HepG2 (cell line): ENCODE measurements around the gene PTGIS. TPM values are rescaled to one million over a fixed set of nuclear protein-coding genes. Genes with fewer than 3 reads are reported as not detected.

Source experiments
- ATF4 ChIP-seq, 2 experiments: fragments of 450-650 bp in 1 of 2; sonication (generic) in 1 of 2; formaldehyde crosslinking; IDR thresholded peaks; 2 replicates each; pipeline versions ENCODE4 v1.5.0 to v1.8.0; 2020 to 2022; ENCODE audit warnings: mild to moderate bottlenecking in 1 of 2, missing genetic modification reagents in 1 of 2
- BRD4 ChIP-seq: sonication (generic); formaldehyde crosslinking; IDR thresholded peaks from 2 replicates; pipeline ENCODE4 v1.4.0; 2020; ENCODE audit warnings: missing genetic modification reagents
- GRHL1 ChIP-seq: sonication (generic); formaldehyde crosslinking; conservative IDR thresholded peaks from 2 replicates; pipeline ENCODE4 v1.8.0; 2022; ENCODE audit warnings: missing genetic modification reagents
- HDAC2 ChIP-seq: sonication (generic); formaldehyde crosslinking; IDR thresholded peaks from 2 replicates; pipeline ENCODE4 v1.4.0; 2020; ENCODE audit warnings: missing genetic modification reagents
- HNRNPK ChIP-seq: fragments of 200-400 bp; formaldehyde crosslinking; IDR thresholded peaks from 2 replicates; pipeline ENCODE4 v1.6.1; 2018; ENCODE audit warnings: low read length, low read depth, moderate library complexity, mild to moderate bottlenecking; ENCODE audit not compliant: poor library complexity, severe bottlenecking
- HNRNPUL1 ChIP-seq: fragments of 200-400 bp; formaldehyde crosslinking; IDR thresholded peaks from 2 replicates; pipeline ENCODE4 v1.6.1; 2017; ENCODE audit warnings: low read depth, mild to moderate bottlenecking, low read length, moderate library complexity
- IKZF4 ChIP-seq: sonication (generic); formaldehyde crosslinking; IDR thresholded peaks from 2 replicates; pipeline ENCODE4 v1.5.1; 2020; ENCODE audit warnings: borderline replicate concordance, mild to moderate bottlenecking, low read depth, missing genetic modification reagents; ENCODE audit errors: not compliant biosample characterization
- IRX3 ChIP-seq: sonication (generic); formaldehyde crosslinking; IDR thresholded peaks from 2 replicates; pipeline ENCODE4 v1.8.1; 2023; ENCODE audit warnings: mild to moderate bottlenecking, low read depth, missing genetic modification reagents, borderline replicate concordance
- ISL2 ChIP-seq: sonication (generic); formaldehyde crosslinking; IDR thresholded peaks from 2 replicates; pipeline ENCODE4 v1.5.0; 2020; ENCODE audit warnings: missing genetic modification reagents
- JUN ChIP-seq: sonication (generic); formaldehyde crosslinking; IDR thresholded peaks from 2 replicates; pipeline ENCODE4 v1.4.0; 2020; ENCODE audit warnings: mild to moderate bottlenecking, missing genetic modification reagents
- MIXL1 ChIP-seq: IDR thresholded peaks from 2 replicates; pipeline ENCODE4 v1.6.1; 2016
- NAIF1 ChIP-seq: sonication (generic); formaldehyde crosslinking; IDR thresholded peaks from 2 replicates; pipeline ENCODE4 v1.5.0; 2020; ENCODE audit warnings: mild to moderate bottlenecking, missing genetic modification reagents, borderline replicate concordance
- NFE2L2 ChIP-seq: fragments of 150-350 bp; IDR thresholded peaks from 2 replicates; pipeline ENCODE4 v1.6.1; 2014; ENCODE audit warnings: low read length
- NKX3-1 ChIP-seq: sonication (generic); formaldehyde crosslinking; IDR thresholded peaks from 2 replicates; pipeline ENCODE4 v1.5.0; 2020; ENCODE audit warnings: missing genetic modification reagents
- NR2F1 ChIP-seq, 2 experiments: fragments of 450-650 bp in 1 of 2; formaldehyde crosslinking in 1 of 2; IDR thresholded peaks; 2 replicates each; pipeline versions ENCODE4 v1.5.0 to v1.6.1; 2016 to 2020; ENCODE audit warnings: mild to moderate bottlenecking in 1 of 2, missing compliant biosample characterization in 1 of 2, missing genetic modification reagents in 1 of 2, moderate library complexity in 1 of 2
- POLR2AphosphoS2 ChIP-seq: IDR thresholded peaks from 2 replicates; pipeline ENCODE4 v1.6.1; 2011; ENCODE audit warnings: low read depth, low read length, improper control_type of control experiment
- RFX5 ChIP-seq: IDR thresholded peaks from 2 replicates; pipeline ENCODE4 v1.6.1; 2011; ENCODE audit warnings: low read depth, low read length, improper control_type of control experiment
- SMARCE1 ChIP-seq: fragments of 450-650 bp; IDR thresholded peaks from 2 replicates; pipeline ENCODE4 v1.6.1; 2017; ENCODE audit warnings: borderline replicate concordance
- ZNF101 ChIP-seq: sonication (generic); formaldehyde crosslinking; IDR thresholded peaks from 2 replicates; pipeline ENCODE4 v1.4.0; 2020; ENCODE audit warnings: mild to moderate bottlenecking, low read depth, missing genetic modification reagents, borderline replicate concordance
- ZNF382 ChIP-seq: sonication (generic); formaldehyde crosslinking; IDR thresholded peaks from 2 replicates; pipeline ENCODE4 v1.5.0; 2020; ENCODE audit warnings: missing genetic modification reagents, mild to moderate bottlenecking, borderline replicate concordance
- ZNF383 ChIP-seq: sonication (generic); formaldehyde crosslinking; IDR thresholded peaks from 2 replicates; pipeline ENCODE4 v1.4.0; 2020; ENCODE audit warnings: missing genetic modification reagents, mild to moderate bottlenecking, borderline replicate concordance
- ZNF460 ChIP-seq: sonication (generic); formaldehyde crosslinking; IDR thresholded peaks from 2 replicates; pipeline ENCODE4 v1.5.1; 2020; ENCODE audit warnings: missing genetic modification reagents, mild to moderate bottlenecking, borderline replicate concordance
- ZNF746 ChIP-seq: sonication (generic); formaldehyde crosslinking; IDR thresholded peaks from 2 replicates; pipeline ENCODE4 v1.8.0; 2022; ENCODE audit warnings: mild to moderate bottlenecking, missing genetic modification reagents
- ZNF792 ChIP-seq: IDR thresholded peaks from 2 replicates; pipeline ENCODE4 v1.6.1; 2016
- ZSCAN12 ChIP-seq: sonication (generic); formaldehyde crosslinking; IDR thresholded peaks from 2 replicates; pipeline ENCODE4 v1.9.0; 2021; ENCODE audit warnings: mild to moderate bottlenecking, missing genetic modification reagents
- polyA plus RNA-seq, 8 experiments: library from polyadenylated mRNA; depleted of rRNA in 3 of 8; stranded (reverse) in 7 of 8; unstranded in 1 of 8; fragments of >200 nt; fragmentation: Illumina TruSeq in 4 of 8; extraction: Trizol in 4 of 8; gene quantifications; 2 replicates each; pipeline versions ENCODE4 v1.2.1 to v1.2.3, GENCODE V29; 2011 to 2016; ENCODE audit warnings: low read depth in 4 of 8, missing spikeins in 1 of 8, mixed read lengths in 1 of 8; ENCODE audit not compliant: insufficient read depth in 1 of 8
- total RNA-seq, 5 experiments: library from RNA; depleted of rRNA; stranded (reverse); fragments of >200 nt; fragmentation: Illumina TruSeq; extraction: Trizol; gene quantifications; 2 replicates each; pipeline ENCODE4 v1.2.3, GENCODE V29; 2016; ENCODE audit warnings: low read depth in 1 of 5

The PTGIS gene
- total and polyA plus RNA-seq, 2 of the 13 experiments (the other 11 are each of a cell fraction or from before 2014, with no cell fraction given), result not detected

GRCh38 chr20:49484180-49485140 is 83.5 kb downstream of the PTGIS start (continued):
- TF ChIP-seq HDAC2 (CRISPR knock-in tag), result peak; percentile 63; the same call in 1 of the 2 replicates
- TF ChIP-seq NKX3-1 (CRISPR knock-in tag), result no peak
- TF ChIP-seq NAIF1 (CRISPR knock-in tag), result no peak
- no peak for TF ChIP-seq POLR2AphosphoS2
- TF ChIP-seq ZNF383, result peak; percentile 68
- no peak; the same call in 1 of the 2 replicates for TF ChIP-seq ZNF746 (CRISPR knock-in tag)
- no peak; a peak in 1 of 4 replicates for TF ChIP-seq ATF4 (CRISPR knock-in tag; IDR thresholded peaks at IDR 0.05)
- TF ChIP-seq ZNF382 (CRISPR knock-in tag), result no peak
- TF ChIP-seq HNRNPK, result no peak
- no peak; the same call in 1 of the 2 replicates for TF ChIP-seq ISL2
- 0 out of 2 replicates have a peak, but pooled peaks have one; percentile 17 for TF ChIP-seq RFX5
- TF ChIP-seq ZNF101, result no peak
- no peak for TF ChIP-seq HNRNPUL1
- no peak for TF ChIP-seq ZSCAN12
- no peak for TF ChIP-seq SMARCE1
- TF ChIP-seq IRX3, result 0 out of 2 replicates have a peak, but pooled peaks have one; percentile 57
- TF ChIP-seq ZNF792 (CRISPR knock-in tag), result peak; percentile 56; the same call in 1 of the 2 replicates
- TF ChIP-seq MIXL1 (CRISPR knock-in tag), result no peak
- TF ChIP-seq JUN (CRISPR knock-in tag), result 0 out of 2 replicates have a peak, but pooled peaks have one; percentile 30
- TF ChIP-seq GRHL1, result no peak
- TF ChIP-seq IKZF4 (CRISPR knock-in tag), result no peak
- no peak for TF ChIP-seq NFE2L2
- TF ChIP-seq NR2F1 (CRISPR knock-in tag; IDR thresholded peaks at IDR 0.05), result no peak
- no peak for TF ChIP-seq ZNF460
- no peak for TF ChIP-seq BRD4 (CRISPR knock-in tag)
